Measurements from ENCODE around the gene POLR3GL.

POLR3GL gene

GRCh38 chr1:145977486-145978470, 13.3 kb downstream of the POLR3GL start:
- DNase-seq, result peak; percentile 87

- DNase-seq, result no peak
Observed at GRCh38 chr1:145978471-145978853, 14.0 kb downstream of the POLR3GL start.

GRCh38 chr1:145978854-145979745, 14.6 kb downstream of the POLR3GL start:
- DNase-seq, result peak; percentile 100

GRCh38 chr1:145979746-145980456, 15.4 kb downstream of the POLR3GL start:
- no peak for DNase-seq

- no peak for DNase-seq
Observed at GRCh38 chr1:145980457-145980994, 16.0 kb downstream of the POLR3GL start.

GRCh38 chr1:145982010-145982723, 17.7 kb downstream of the POLR3GL start:
- no peak for DNase-seq

- no peak for DNase-seq
Observed at GRCh38 chr1:145983206-145983675, 18.8 kb downstream of the POLR3GL start.

GRCh38 chr1:145983960-145984830, 19.7 kb downstream of the POLR3GL start:
- no peak for DNase-seq

GRCh38 chr1:145985129-145985501, 20.6 kb downstream of the POLR3GL start:
- no peak for DNase-seq

GRCh38 chr1:145985502-145986439, 21.3 kb downstream of the POLR3GL start:
- peak; percentile 81 for DNase-seq

GRCh38 chr1:145986551-145986950, 22.1 kb downstream of the POLR3GL start:
- DNase-seq, result no peak

- DNase-seq, result no peak
Observed at GRCh38 chr1:145987926-145988325, 23.4 kb downstream of the POLR3GL start.

- no peak for DNase-seq
Observed at GRCh38 chr1:145988773-145989172, 24.3 kb downstream of the POLR3GL start.

GRCh38 chr1:145990249-145990855, 25.9 kb downstream of the POLR3GL start:
- DNase-seq, result no peak

- DNase-seq, result no peak
Observed at GRCh38 chr1:145991735-145992412, 27.4 kb downstream of the POLR3GL start.

GRCh38 chr1:145992502-145992936, 28.0 kb downstream of the POLR3GL start:
- DNase-seq, result no peak

- no peak for DNase-seq
Observed at GRCh38 chr1:145992958-145993617, 28.6 kb downstream of the POLR3GL start.

Data from NCI-H187 treated with DMSO at 0.1 percent for 48 hours (cell line).